ENCODE results near the gene CXorf49.
"Not testable (repeated sequence)": the region's sequence is repeated elsewhere in the genome, so short reads cannot be mapped to it uniquely, and the experiment has no call there.

CXorf49 gene

DNA sequence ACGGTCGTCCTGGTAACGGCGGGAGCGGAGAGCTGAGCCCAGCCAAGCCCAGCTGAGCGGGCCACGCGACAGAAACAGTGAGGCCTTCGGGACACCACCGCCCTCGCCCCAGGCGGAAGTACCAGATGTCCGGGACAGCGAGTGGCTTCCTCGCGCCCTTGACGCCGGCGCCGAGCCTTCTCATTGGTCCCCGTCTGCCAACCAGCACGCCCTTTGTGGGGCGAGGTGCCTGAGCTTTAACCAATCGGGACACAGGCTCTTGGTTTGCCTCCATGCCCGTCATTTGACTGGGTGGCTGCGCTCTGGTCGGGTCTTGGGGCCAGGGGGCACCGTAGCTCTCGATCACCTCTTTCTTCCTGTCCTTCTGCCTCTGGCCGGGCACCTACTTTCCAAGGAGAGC is at the start of gene CXorf49:
Gene CXorf49 (minus strand): TSS at position 101 of the 400 bp plus-strand sequence. CDS start 134 bp downstream, outside the sequence.
- DNase-seq, result not testable (repeated sequence)

DNA sequence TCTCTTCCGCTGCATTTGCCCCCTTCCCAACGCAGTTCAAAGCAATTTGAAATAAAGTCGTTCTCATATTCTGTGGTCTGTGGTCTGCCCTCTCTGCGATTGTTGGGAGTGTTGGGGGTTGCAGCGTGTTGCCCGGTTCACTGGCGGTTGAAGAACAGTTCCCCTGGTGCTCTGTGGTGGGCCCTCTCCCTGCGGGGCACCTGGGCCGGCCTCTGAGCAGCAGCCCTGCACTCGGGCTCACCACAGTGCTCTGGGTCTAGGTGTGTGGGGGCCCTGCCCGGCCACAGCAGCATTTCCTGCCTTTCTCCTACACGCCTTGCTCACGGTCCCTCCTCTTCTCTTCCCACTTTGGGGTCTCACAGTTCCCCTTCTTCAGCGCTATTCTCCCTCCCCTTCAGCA is 49.0 kb upstream of the CXorf49 start:
- DNase-seq, result not testable (repeated sequence)

GRCh38 chrX:71765613-71766012 is 47.5 kb upstream of the CXorf49 start:
- DNase-seq, result not testable (repeated sequence)

- DNase-seq, result not testable (repeated sequence)
Observed at GRCh38 chrX:71764832-71765231, 46.7 kb upstream of the CXorf49 start.

DNA sequence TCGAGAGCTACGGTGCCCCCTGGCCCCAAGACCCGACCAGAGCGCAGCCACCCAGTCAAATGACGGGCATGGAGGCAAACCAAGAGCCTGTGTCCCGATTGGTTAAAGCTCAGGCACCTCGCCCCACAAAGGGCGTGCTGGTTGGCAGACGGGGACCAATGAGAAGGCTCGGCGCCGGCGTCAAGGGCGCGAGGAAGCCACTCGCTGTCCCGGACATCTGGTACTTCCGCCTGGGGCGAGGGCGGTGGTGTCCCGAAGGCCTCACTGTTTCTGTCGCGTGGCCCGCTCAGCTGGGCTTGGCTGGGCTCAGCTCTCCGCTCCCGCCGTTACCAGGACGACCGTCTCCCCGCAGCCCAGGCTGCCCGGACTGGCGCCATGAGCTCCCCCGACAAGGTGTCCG is 45.0 kb upstream of the CXorf49 start, which contains the start of gene CXorf49B:
Gene CXorf49B (plus strand): TSS at position 301 of the 400 bp plus-strand sequence. CDS start 75 bp downstream, at position 376.
- DNase-seq, result not testable (repeated sequence)

DNA sequence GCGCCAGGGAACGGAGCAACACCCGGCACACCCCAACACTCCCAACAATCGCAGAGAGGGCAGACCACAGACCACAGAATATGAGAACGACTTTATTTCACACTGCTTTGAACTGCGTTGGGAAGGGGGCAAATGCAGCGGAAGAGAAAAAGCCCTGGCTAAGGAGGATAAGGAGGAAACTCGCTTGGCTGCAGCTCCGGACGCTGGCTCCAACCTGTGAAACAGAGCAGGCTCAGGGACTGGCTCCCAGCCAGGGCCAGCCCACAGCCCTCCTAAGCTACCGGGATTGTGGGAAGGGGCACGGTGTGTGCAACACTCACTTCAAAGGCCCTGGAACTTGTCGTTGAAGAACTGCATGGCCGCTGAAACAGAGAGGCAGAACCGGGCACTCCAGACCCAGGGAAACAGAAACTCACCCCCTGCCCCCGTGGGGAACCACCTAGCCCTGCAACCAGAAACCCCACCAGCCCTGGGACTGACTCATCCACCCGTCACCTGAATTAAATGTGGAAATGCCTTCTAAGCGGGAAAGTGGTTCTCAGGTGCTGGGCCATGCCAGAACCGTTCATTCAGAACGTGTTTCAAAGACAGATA is 42.7 kb upstream of the CXorf49 start:
- DNase-seq, result not testable (repeated sequence)

DNA sequence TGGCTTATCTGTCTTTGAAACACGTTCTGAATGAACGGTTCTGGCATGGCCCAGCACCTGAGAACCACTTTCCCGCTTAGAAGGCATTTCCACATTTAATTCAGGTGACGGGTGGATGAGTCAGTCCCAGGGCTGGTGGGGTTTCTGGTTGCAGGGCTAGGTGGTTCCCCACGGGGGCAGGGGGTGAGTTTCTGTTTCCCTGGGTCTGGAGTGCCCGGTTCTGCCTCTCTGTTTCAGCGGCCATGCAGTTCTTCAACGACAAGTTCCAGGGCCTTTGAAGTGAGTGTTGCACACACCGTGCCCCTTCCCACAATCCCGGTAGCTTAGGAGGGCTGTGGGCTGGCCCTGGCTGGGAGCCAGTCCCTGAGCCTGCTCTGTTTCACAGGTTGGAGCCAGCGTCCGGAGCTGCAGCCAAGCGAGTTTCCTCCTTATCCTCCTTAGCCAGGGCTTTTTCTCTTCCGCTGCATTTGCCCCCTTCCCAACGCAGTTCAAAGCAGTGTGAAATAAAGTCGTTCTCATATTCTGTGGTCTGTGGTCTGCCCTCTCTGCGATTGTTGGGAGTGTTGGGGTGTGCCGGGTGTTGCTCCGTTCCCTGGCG is 2.3 kb upstream of the CXorf49 start:
- DNase-seq, result not testable (repeated sequence)

DNA sequence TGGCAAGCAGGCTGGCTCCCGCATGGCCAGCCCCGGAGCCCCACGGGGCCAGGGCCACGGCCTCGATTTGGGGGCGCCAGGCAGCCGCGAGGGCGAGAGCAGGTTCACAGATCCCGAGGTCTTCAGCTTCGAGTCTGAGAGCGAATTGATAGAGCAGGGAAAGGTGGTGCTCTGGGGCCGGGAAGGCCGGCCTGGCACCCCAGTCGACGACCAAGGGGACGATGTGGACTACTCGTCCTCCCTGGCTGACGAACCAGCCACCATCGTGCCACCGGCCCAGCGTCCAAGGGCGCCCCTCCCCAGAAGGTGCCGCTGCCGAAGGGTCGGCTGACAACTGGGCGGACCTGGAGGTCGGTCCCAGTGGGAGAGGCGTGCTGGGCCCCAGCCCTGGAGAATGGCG is 1.1 kb upstream of the CXorf49 start:
- not testable (repeated sequence) for DNase-seq

GRCh38 chrX:71716323-71716722 is 1.8 kb downstream of the CXorf49 start:
- not testable (repeated sequence) for DNase-seq

DNA sequence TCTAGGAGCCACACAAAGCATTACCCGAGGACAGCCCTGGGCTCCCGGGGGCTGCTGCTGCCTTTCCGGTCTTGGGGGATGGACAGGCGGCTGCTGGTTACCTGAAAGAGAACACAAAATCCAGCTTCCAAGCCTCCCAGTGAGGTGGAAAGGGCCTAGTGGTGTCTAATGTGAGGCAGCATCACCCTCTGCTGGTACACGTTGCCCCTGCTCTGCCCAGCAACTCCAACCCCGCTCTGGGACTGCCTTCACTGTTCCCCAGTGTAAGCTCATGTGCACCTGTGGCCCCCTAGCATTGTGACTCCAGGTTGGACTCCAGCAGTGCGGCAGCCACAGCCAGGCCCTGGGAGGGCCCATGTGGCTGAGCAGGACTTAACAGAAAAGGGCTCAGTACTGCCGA is 2.5 kb downstream of the CXorf49 start:
- DNase-seq, result not testable (repeated sequence)

DNA sequence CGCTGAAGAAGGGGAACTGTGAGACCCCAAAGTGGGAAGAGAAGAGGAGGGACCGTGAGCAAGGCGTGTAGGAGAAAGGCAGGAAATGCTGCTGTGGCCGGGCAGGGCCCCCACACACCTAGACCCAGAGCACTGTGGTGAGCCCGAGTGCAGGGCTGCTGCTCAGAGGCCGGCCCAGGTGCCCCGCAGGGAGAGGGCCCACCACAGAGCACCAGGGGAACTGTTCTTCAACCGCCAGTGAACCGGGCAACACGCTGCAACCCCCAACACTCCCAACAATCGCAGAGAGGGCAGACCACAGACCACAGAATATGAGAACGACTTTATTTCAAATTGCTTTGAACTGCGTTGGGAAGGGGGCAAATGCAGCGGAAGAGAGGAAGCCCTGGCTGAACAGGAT is 4.0 kb downstream of the CXorf49 start:
- not testable (repeated sequence) for DNase-seq

GRCh38 chrX:71702853-71703252 is 15.2 kb downstream of the CXorf49 start:
- not testable (repeated sequence) for DNase-seq

- not testable (repeated sequence) for DNase-seq
Observed at GRCh38 chrX:71699023-71699344, 19.1 kb downstream of the CXorf49 start.

DNA sequence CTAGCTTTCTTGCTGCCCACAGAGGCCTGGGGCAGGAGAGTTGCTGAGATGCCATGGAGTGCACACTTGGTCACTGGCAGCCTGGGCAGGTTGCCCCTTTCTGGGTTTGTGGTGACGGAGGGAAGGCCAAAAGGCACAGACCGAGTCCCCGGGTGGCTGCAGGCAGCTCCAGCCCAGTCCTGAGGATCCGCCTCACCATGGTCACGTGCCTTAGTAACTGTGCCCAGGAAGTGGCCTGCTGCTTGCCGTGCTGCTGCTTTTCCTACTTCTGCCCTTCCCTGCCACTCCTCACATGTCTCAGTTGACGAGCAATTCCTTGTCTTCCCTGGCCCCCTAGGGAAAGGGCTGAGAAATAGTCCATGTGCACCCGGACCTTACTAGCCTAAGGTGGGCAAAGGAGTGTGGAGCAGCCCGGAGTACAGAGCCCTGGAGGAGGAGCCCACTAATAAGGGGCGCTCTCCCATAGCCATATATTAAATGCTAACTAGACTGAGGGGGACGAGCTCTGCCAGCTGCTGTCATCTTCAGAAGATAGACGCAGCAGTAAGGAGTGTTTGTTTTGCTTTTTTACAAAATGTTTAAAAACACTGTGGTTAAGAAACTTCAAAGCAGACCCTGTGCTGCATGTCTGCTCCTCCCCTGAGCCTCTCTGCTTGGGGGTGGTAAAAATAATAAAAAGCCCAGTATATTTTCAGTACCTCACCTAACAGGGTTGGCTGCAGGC is 19.6 kb downstream of the CXorf49 start:
- not testable (repeated sequence) for DNase-seq

DNA sequence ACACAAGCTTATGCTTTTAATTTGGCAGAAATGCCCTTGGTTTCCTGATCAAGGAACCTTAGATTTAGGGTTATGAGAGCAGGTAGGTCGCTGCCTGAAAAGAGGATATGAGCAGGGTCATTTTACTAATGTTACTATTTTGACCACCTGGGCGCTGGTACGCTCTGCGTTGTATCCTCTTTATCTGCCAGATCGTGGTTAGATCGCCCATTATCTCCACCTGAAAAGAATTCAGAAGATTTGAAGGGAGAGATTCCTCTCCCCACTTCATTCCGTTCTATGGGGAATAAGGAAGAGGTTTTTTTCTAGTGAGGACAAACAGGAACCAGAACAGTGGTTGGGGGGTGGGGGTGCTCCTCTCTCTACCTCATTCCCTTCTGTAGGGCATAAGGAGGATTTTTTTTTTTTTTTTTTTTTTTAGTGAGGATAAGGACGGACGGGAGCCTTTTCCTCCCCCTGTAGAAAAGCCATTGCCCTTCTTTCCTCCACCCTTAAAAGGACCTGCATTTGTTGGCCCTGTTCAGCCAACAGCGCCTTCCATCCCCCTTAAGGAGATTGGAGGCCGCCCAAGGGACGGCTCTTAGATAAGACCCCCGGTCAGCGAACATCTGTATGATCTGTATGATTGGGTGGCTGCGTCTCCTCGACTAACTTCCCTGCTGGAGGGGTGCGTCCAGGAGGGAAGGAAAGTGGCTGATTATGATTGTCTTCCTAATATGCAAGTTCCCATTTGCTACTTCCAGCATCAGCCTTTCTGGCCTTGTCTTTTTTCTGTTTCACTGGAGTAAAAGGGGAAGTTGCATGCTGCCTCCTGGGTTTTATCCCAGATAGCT is 20.4 kb downstream of the CXorf49 start:
- DNase-seq, result not testable (repeated sequence)

DNA sequence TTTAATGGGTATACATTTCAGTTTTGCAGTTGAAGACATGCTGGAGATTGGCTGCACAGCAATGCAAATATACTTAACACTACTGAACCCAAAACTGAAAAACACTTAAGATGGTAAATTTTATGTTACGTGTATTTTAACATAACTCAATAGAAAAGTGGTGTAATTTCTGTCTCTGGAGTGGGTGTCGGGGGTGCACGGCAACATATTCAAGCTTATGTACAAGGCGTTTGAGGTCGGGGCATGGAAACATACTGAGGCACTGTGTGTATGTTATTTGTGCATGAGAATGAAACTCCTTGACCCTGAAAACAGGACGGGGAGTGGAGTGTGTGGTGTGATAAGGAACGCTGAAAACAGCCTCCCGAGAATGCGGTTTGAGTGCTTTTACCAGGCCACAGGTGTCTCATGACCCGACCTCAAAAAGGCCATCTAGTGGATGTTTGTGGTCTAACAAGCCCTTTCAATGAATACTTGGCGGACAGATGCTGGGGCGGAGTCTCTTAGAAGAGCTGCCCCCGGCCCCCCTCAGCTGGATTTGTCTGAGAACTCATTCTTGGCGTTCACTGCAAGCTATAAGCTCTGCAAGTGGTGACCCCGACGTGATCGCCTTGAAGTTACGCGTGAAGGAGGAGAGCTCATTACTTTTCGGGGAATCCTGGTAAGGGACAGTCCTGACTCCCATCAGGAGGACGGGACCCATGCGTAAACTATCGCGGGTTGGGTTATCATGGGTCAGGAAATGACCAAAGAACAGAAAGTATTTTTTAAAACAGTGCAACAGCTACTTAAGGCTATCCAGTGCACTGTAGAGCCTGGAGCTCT is 21.2 kb downstream of the CXorf49 start:
- not testable (repeated sequence) for DNase-seq

GRCh38 chrX:71679575-71680207 is 38.4 kb downstream of the CXorf49 start:
- DNase-seq, result no peak

DNA sequence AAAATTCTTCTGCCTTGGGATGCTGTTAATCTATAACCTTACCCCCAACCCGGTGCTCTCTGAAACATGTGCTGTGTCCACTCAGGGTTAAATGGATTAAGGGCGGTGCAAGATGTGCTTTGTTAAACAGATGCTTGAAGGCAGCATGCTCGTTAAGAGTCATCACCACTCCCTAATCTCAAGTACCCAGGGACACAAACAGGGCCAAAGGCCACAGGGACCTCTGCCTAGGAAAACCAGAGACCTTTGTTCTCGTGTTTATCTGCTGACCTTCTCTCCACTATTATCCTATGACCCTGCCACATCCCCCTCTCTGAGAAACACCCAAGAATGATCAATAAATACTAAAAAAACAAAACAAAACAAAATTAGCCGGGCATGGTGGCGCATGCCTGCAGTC is 40.9 kb downstream of the CXorf49 start:
- not testable (repeated sequence) for DNase-seq

DNA sequence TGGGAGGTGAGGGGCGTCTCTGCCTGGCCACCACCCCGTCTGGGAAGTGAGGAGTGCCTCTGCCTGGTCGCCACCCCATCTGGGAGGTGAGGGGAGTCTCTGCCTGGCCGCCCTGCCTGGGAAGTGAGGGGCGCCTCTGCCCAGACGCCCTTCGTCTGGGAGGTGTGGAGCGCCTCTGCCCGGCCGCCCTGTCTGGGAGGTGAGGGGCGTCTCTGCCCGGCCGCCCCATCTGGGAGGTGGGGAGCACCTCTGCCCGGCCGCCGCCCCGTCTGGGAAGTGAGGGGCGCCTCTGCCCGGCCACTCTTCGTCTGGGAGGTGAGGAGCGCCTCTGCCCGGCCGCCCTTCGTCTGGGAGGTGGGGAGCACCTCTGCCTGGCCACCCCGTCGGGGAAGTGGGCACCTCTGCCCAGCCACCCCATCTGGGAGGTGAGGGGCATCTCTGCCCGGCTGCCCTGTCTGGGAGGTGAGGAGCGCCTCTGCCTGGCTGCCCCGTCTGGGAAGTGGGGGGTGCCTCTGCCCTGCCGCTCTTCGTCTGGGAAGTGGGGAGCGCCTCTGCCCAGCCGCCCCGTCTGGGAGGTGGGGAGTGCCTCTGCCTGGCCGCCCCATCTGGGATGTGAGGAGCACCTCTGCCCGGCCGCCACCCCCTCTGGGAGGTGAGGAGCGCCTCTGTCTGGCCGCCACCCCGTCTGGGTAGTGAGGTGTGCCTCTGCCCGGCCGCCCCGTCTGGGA is 41.9 kb downstream of the CXorf49 start:
- DNase-seq, result not testable (repeated sequence)

GRCh38 chrX:71675636-71676035 is 42.4 kb downstream of the CXorf49 start:
- not testable (repeated sequence) for DNase-seq

GRCh38 chrX:71671938-71672337 is 46.1 kb downstream of the CXorf49 start:
- no peak for DNase-seq

All from NCI-H1436 (cell line).